Activated naive CD8-positive, alpha-beta T cell treated with anti-CD3 and anti-CD28 coated beads, Interleukin-2, amount 10 ng/mL, durations not matched to agents 7 days and 5 days (primary cell): Measurements from ENCODE around the gene SNRPB2. TPM values are rescaled to one million over a fixed set of nuclear protein-coding genes. Genes with fewer than 3 reads are reported as not detected.
A peak's percentile ranks its signal among the peaks of the same experiment; 100 is the strongest.

ENCODE experiments used
- ATAC-seq: fragments of 150-1000 bp; cut with Tn5 transposase; one replicate; pipeline ENCODE4 v1.10.0; 2021; ENCODE audit warnings: low read depth, moderate library complexity
- POLR2A ChIA-PET: fragments of 350-600 bp; sonication (Branson Sonifier 250); formaldehyde crosslinking; loops from one replicate; lab custom pipeline; 2021; ENCODE audit warnings: antibody characterized with exemption; lab: Charles Lee
- DNase-seq: peaks from one replicate; pipeline ENCODE4 v3.0.0; 2021
- H3K27ac Mint-ChIP-seq: one replicate; pipeline ENCODE4 v1.8.0; 2022; ENCODE audit warnings: mild to moderate bottlenecking, mixed read lengths
- H3K27me3 Mint-ChIP-seq: one replicate; pipeline ENCODE4 v1.8.0; 2022; ENCODE audit warnings: mild to moderate bottlenecking, moderate library complexity, mixed read lengths
- H3K36me3 Mint-ChIP-seq: one replicate; pipeline ENCODE4 v1.8.0; 2021; ENCODE audit warnings: mild to moderate bottlenecking, mixed read lengths
- H3K4me1 Mint-ChIP-seq: one replicate; pipeline ENCODE4 v1.8.0; 2021; ENCODE audit warnings: mixed read lengths
- H3K4me3 Mint-ChIP-seq: one replicate; pipeline ENCODE4 v1.8.0; 2022; ENCODE audit warnings: mild to moderate bottlenecking, moderate library complexity, mixed read lengths
- H3K9me3 Mint-ChIP-seq: one replicate; pipeline ENCODE4 v1.8.0; 2021; ENCODE audit warnings: mixed read lengths
- total RNA-seq, 2 experiments: library from RNA; stranded (reverse); gene quantifications; one replicate each; pipeline ENCODE4 v1.2.3, GENCODE V29; 2021

The SNRPB2 gene
- 10 to 100 TPM; 67.3 to 73.0 TPM for total RNA-seq

DNA sequence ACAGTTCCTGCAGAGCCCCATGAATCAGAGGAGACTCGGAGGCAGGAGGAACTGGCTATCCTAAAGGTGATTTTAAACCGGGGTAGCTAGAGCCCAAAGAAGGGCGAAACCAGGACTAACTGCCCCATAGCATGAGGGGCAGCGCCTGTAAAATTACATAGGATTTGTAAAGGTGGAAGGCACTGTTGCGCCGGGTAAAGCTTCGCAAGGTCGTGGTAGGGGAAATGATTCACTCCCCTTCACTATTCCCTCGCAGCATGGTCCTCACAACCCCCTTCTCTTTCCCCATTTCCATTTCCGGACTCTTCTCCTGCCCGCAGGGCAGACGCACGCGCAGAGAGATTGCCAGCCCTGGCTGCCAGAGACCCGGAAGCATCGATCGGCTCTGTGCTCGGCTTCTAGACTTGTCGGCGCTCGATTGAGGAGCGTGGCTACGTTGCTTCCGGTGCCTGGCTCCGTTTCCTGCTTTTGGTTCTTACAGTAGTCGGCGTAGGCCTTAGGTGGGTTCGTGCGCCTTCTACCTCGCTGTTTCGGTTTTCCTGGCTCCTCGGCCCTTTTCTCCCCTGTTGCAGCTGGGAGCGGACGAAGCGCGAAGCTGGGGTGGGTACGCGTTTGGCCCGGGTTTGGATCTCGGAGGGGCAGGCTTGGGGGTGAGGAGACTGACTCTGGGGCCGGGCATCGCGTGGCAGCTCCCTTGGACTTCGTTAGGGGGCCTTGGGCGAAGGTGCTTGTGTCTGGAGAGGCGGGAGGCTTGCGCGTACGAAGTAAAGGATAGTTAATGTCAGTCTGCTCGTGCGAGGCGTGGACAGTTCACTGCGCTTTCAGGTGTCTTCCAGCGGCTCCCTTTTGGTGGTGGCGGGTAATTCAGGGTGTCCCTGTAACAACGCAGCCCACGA lies at the start of gene SNRPB2:
Gene SNRPB2 (plus strand): TSS at position 462 of the 896 bp plus-strand sequence. CDS start 1,677 bp downstream, outside the sequence.
- POLR2A ChIA-PET, result interaction anchor here (1.4 to 1.6 kb wide), 2 partner anchors 19 to 21 kb away, joined by 4 read pairs; partner anchors contain the start of gene OTOR
- Mint-ChIP-seq H3K4me3 (peak within 1 kb of the TSS; percentile 99), H3K27ac (peak within 1 kb of the TSS; percentile 100), H3K9me3 (peaks cover 3% of the 10 kb centered on the region), H3K27me3 (peaks cover 17% of the 10 kb centered on the region), H3K4me1 (peaks cover 31% of the 10 kb centered on the region), H3K36me3 (peaks cover 21% of the 10 kb centered on the region)
- peak; percentile 95 for ATAC-seq
- DNase-seq, result peak; percentile 84

DNA sequence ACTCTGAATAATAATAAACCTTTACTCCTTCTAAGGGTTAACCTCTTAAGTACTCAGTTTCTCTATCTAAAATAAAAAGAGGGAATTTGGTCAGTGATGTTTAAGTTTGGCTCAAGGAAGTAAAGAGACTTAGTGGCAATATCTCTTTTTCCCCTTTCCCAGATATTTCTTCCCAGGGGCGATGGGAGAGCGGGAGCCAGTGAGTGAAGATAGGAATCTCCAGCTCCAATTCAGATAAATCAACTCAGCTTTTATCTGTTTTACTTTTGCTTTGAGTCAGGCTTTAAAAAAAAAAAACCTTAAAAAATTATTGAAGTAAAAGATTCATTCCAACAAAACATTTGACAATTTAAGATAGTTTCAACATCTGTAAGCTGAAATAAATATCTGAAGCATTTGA lies 45.4 kb upstream of the SNRPB2 start:
- H3K27ac Mint-ChIP-seq, result no peak overlapping the region
- ATAC-seq (no peak), DNase-seq (no peak)
- no peak overlapping the region for H3K4me3 Mint-ChIP-seq
- H3K4me1 Mint-ChIP-seq, result no peaks in the 10 kb centered on the region
- POLR2A ChIA-PET, result no interaction called here
- H3K9me3 Mint-ChIP-seq, result no peaks in the 10 kb centered on the region
- no peaks in the 10 kb centered on the region for H3K36me3 Mint-ChIP-seq
- H3K27me3 Mint-ChIP-seq, result peaks cover 11% of the 10 kb centered on the region

DNA sequence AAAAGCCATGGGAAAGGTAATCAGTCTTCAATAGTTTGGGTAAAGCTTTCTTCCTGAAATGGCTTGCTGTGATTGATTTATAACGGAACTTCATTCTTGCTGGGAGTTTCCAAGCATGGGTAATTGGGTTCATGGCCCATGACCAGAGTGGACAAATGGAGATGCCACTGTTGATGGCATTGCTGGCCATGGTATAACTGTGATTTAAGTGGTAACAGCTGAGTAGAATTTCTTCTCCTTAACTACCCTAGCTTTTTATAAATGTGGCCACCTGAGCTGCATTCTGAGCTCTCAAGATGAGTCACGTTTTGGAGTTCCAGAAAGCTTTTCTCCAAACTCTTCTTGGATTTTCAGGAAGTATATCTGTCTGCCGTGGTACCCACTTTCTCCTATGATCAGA lies 39.9 kb upstream of the SNRPB2 start:
- DNase-seq (no peak), ATAC-seq (no peak)
- no peak overlapping the region for H3K4me3 Mint-ChIP-seq
- peaks cover 6% of the 10 kb centered on the region for H3K27me3 Mint-ChIP-seq
- H3K9me3 Mint-ChIP-seq, result no peaks in the 10 kb centered on the region
- POLR2A ChIA-PET, result no interaction called here
- peaks cover 6% of the 10 kb centered on the region for H3K4me1 Mint-ChIP-seq
- no peak overlapping the region for H3K27ac Mint-ChIP-seq
- H3K36me3 Mint-ChIP-seq, result no peaks in the 10 kb centered on the region

DNA sequence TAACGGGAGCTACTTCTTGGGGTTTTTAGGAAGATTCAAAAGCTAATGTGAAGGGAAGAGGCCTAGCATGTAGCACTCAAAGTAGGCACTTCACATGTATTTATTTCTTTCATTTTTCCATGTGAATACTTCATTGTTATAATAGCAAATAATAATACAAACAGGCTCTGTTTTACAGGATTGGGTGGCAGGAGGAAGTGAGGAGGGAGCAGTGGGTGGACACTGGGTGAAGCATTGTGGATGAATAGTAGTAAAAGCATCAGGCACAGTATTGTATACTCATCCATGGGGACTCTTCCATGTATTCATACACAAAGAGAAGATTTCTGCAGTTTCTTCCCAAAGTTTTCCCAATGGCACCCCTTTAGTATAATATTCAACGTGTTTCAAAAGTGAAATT lies 38.4 kb upstream of the SNRPB2 start:
- POLR2A ChIA-PET, result no interaction called here
- Mint-ChIP-seq H3K4me3 (no peak overlapping the region), H3K4me1 (peaks cover 6% of the 10 kb centered on the region), H3K27ac (no peak overlapping the region), H3K36me3 (no peaks in the 10 kb centered on the region), H3K27me3 (peaks cover 14% of the 10 kb centered on the region), H3K9me3 (no peaks in the 10 kb centered on the region)
- DNase-seq (no peak), ATAC-seq (no peak)

DNA sequence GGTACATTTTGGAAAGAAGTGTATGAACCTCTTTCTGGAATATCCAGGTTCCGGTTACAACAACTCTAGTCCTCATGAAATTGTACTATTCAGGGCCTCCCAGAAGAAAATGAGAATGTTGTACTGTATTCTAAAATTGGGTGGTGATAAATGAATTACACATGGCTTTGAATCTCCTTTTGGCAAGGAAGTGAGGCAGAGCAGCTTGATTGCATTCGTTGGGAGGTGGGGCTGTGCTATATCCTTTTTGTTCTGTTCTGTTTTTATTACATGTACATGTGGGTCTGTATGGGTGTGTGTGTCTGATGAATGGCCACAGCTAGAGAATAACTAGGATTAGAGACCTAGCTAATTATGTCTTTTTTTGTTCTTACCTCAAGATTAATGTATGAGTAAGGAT lies 37.8 kb upstream of the SNRPB2 start:
- ATAC-seq, result no peak
- POLR2A ChIA-PET, result no interaction called here
- Mint-ChIP-seq H3K36me3 (no peaks in the 10 kb centered on the region), H3K9me3 (no peaks in the 10 kb centered on the region), H3K4me1 (peaks cover 6% of the 10 kb centered on the region), H3K4me3 (no peak overlapping the region), H3K27me3 (peaks cover 14% of the 10 kb centered on the region), H3K27ac (no peak overlapping the region)
- DNase-seq, result no peak

DNA sequence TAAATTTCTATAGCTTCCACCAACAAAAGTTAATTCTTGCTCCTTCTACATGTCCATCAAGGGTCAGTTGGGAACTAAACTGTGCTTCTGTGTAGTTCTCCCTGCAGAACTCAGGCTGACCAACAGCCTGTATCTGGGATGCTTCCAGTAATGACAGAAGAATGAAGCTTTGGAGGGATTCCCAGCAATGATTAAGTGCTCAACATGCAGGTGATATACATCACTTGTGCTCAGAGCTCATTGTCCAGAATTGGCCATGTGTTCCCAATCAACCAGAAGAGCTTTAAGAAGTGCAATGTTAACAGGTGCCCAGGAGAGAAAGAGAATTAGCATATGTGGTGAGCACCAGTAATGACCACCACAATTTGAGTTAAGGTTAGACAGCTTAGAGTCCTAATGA lies 37.4 kb upstream of the SNRPB2 start:
- Mint-ChIP-seq H3K4me3 (no peak overlapping the region), H3K36me3 (no peaks in the 10 kb centered on the region), H3K4me1 (peaks cover 6% of the 10 kb centered on the region), H3K9me3 (no peaks in the 10 kb centered on the region), H3K27ac (no peak overlapping the region), H3K27me3 (peaks cover 14% of the 10 kb centered on the region)
- DNase-seq (no peak), ATAC-seq (no peak)
- POLR2A ChIA-PET, result no interaction called here

DNA sequence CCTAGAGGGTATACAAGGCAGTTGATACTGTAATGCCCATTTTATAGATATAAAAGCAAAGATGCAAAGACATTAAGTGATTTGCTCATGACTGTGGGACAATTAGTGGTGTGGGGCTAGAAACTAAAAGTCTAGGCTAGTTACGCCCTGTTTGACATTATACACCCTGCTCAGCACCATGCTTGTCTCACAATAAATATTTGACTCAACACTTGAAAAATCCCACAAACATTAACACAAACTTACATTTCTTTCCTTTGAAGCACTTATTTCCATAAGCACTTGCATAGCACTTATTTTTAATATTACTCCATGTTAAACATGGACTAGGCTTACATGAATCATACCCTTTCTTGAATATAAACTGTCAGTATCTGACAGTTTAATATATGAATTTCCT lies 36.5 kb upstream of the SNRPB2 start:
- no peak for ATAC-seq
- Mint-ChIP-seq H3K36me3 (no peaks in the 10 kb centered on the region), H3K27me3 (peaks cover 11% of the 10 kb centered on the region), H3K4me3 (no peak overlapping the region), H3K27ac (no peak overlapping the region), H3K4me1 (peaks cover 6% of the 10 kb centered on the region), H3K9me3 (no peaks in the 10 kb centered on the region)
- no peak for DNase-seq
- POLR2A ChIA-PET, result no interaction called here

DNA sequence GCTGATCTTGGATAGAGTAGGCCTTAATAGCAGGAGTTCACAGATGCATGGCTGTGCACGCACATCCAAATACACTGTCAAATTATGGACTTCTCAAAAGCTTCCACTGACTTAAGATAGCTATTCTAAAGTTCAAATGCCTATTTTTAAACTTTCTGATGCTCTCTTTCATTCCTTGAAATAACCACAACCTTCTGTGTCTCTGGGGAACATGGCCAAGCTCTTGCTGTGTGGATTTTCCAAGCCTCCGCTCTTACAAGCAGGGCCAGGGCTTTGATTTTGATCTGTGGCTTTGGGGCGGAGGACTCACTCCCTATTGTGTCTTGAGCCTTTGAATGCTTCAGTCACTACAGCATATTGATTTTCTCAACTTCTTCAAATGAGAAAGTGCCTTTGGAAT lies 35.7 kb upstream of the SNRPB2 start:
- Mint-ChIP-seq H3K4me1 (peaks cover 6% of the 10 kb centered on the region), H3K27ac (no peak overlapping the region), H3K27me3 (peaks cover 8% of the 10 kb centered on the region), H3K4me3 (no peak overlapping the region), H3K9me3 (no peaks in the 10 kb centered on the region), H3K36me3 (no peaks in the 10 kb centered on the region)
- ATAC-seq, result no peak
- POLR2A ChIA-PET, result interaction anchor here (0.6 kb wide), 1 partner anchor 107 kb away, joined by 3 read pairs; no protein-coding TSS in a partner anchor
- DNase-seq, result no peak

DNA sequence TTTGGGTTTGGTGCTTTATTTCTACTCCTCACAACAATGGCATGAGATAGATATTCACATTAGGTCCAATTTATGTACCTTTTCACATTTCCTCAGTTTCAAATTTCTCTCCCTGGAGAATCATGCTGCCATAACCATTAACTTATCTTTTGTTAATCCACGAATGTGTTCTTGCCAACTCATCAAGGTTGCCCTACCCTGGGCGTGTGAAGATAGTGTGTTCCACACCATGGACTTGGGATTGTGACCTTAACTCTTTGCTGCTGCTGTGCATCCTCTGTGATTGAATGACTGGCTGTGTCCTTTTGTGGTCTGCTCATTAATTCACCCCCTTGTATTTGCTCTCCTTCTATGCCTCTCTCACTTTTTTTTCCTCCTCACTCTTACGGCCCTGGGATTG lies 34.2 kb upstream of the SNRPB2 start:
- DNase-seq, result no peak
- H3K27ac Mint-ChIP-seq, result no peak overlapping the region
- POLR2A ChIA-PET, result no interaction called here

DNA sequence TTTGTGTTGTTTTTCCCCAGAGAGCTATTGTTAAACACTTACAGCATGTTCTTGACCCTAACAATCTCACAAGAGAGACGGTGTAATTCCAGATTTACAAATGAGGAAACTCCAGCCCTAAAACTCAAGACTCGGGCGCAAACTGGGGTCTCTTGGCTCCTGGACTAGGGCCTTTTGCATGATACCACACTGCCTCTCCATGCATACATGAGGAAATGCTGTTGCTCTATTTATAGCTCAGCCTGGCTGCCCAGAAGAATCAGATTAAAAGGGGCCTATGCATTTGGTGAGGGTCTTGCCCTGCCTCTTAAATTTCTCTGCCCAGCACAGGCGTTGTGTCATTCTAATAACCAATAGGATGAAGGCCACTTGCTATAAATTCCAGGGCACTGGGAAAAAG lies 30.5 kb upstream of the SNRPB2 start:
- Mint-ChIP-seq H3K27me3 (peaks cover 24% of the 10 kb centered on the region), H3K27ac (no peak overlapping the region), H3K4me1 (no peaks in the 10 kb centered on the region), H3K36me3 (no peaks in the 10 kb centered on the region), H3K9me3 (no peaks in the 10 kb centered on the region), H3K4me3 (no peak overlapping the region)
- DNase-seq (no peak), ATAC-seq (no peak)
- POLR2A ChIA-PET, result no interaction called here

More for the DNA sequence above, 34.2 kb upstream of the SNRPB2 start:
- no peak overlapping the region for H3K4me3 Mint-ChIP-seq
- H3K36me3 Mint-ChIP-seq, result no peaks in the 10 kb centered on the region
- H3K9me3 Mint-ChIP-seq, result no peaks in the 10 kb centered on the region
- peaks cover 6% of the 10 kb centered on the region for H3K4me1 Mint-ChIP-seq
- ATAC-seq, result no peak
- peaks cover 10% of the 10 kb centered on the region for H3K27me3 Mint-ChIP-seq

DNA sequence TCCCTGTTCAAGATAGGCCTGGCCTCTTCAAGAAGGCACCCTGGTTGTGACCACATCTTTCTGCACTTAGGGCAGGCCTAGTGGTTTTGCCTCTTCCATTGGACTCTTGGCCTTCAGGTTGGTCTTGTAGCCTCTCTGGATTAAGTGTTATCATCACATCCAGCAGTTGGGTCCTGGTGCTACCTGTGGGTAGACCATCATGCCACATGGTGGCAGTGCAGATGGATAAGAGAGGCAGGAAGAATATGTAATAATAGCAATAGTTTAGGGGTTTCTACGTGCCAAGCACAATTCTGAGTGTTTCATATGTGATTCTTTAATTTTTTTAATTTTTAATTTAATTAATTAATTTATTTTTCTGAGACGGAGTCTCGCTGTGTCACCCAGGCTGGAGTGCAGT lies 28.5 kb upstream of the SNRPB2 start:
- ATAC-seq, result peak; percentile 45
- POLR2A ChIA-PET, result no interaction called here
- Mint-ChIP-seq H3K27me3 (peaks cover 19% of the 10 kb centered on the region), H3K4me1 (no peaks in the 10 kb centered on the region), H3K4me3 (no peak overlapping the region), H3K9me3 (peaks cover 7% of the 10 kb centered on the region), H3K36me3 (peaks cover 7% of the 10 kb centered on the region), H3K27ac (no peak overlapping the region)
- no peak for DNase-seq

DNA sequence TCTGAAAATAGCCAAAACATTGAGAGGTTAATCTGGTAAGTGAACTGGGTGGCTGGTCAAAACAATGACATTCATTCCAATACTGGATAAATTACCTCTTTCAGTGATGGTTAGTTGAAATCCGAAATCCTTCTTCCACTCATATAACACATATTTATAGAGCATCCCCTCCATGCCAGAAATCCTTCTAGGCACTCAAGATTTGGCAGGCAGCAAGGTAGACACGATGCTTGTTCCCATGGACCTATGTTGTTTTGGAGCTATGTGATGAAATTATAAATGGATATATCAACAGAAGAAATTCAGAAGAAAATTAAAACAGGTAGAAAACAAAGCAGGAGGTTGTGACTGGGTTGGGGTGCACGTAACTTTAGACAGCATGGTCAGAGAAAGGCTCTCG lies 26.3 kb upstream of the SNRPB2 start:
- peaks cover 25% of the 10 kb centered on the region for H3K27me3 Mint-ChIP-seq
- no peak overlapping the region for H3K27ac Mint-ChIP-seq
- ATAC-seq (no peak), DNase-seq (no peak)
- peaks cover 18% of the 10 kb centered on the region for H3K36me3 Mint-ChIP-seq
- H3K4me1 Mint-ChIP-seq, result peaks cover 12% of the 10 kb centered on the region
- no peak overlapping the region for H3K4me3 Mint-ChIP-seq
- POLR2A ChIA-PET, result no interaction called here
- peaks cover 12% of the 10 kb centered on the region for H3K9me3 Mint-ChIP-seq

DNA sequence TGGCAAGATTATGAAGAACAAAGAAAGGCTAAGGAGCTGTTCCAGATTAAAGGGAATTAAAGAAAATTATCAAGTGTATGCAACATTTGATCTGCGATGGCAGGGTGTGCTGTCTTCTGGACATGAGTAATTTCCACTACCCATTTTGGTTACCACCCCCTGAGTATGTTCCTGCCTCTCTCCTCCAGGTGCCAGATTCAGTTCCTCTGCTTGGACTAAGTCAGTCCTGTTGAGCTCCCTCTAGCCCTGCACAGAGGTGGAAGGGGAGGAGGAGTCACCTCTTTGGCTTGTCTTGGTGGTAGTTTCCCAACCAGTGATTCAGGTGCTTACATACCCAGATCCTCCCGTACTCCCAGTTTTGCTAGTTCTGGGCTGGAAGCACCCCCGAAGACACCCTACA lies 22.2 kb upstream of the SNRPB2 start:
- DNase-seq (no peak), ATAC-seq (no peak)
- POLR2A ChIA-PET, result no interaction called here
- H3K36me3 Mint-ChIP-seq, result peaks cover 21% of the 10 kb centered on the region
- peaks cover 31% of the 10 kb centered on the region for H3K4me1 Mint-ChIP-seq
- H3K27ac Mint-ChIP-seq, result no peak overlapping the region
- H3K9me3 Mint-ChIP-seq, result peaks cover 12% of the 10 kb centered on the region
- peaks cover 36% of the 10 kb centered on the region for H3K27me3 Mint-ChIP-seq
- no peak overlapping the region for H3K4me3 Mint-ChIP-seq

DNA sequence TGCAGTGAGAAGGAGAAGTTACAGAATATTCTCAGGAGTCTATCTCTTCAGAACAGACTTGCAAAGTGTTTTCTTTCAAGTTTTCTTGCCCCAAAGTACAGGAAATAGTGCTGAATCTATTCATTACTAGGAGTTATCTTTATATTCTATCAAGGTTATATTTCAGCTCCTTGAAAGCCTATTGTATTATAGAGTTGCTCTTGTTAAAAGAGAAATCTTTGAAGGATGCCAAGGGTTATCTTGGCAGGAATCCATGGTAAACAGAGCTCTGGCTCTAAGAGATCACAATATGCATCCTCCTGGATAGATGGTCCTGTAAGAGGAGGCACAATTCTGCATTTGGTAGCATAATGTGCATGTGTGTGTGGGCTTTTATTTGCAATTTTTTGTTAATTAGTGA lies 21.2 kb upstream of the SNRPB2 start:
- H3K36me3 Mint-ChIP-seq, result peaks cover 21% of the 10 kb centered on the region
- peak overlapping the region; percentile 56 for H3K4me3 Mint-ChIP-seq
- no peak for DNase-seq
- peaks cover 12% of the 10 kb centered on the region for H3K9me3 Mint-ChIP-seq
- H3K4me1 Mint-ChIP-seq, result peaks cover 31% of the 10 kb centered on the region
- H3K27ac Mint-ChIP-seq, result no peak overlapping the region
- H3K27me3 Mint-ChIP-seq, result peaks cover 35% of the 10 kb centered on the region
- POLR2A ChIA-PET, result interaction anchor here (1.0 to 1.3 kb wide), 2 partner anchors 21 to 134 kb away, joined by 3 to 4 read pairs; partner anchors contain the start of gene SNRPB2
- ATAC-seq, result peak; percentile 40
